Neural cell (in vitro differentiated cells): ENCODE measurements around the gene MYO1D.

Source experiments
- CTCF ChIP-seq: fragments of 450-650 bp; IDR thresholded peaks from 2 replicates; pipeline ENCODE4 v1.5.1; 2014; ENCODE audit warnings: antibody characterized with exemption, mild to moderate bottlenecking, moderate library complexity; ENCODE audit not compliant: poor library complexity, severe bottlenecking
- EP300 ChIP-seq: fragments of 450-650 bp; conservative IDR thresholded peaks from 2 replicates; pipeline ENCODE4 v1.6.1; 2014; ENCODE audit warnings: antibody characterized with exemption, mild to moderate bottlenecking, moderate library complexity; ENCODE audit not compliant: poor library complexity, severe bottlenecking
- EZH2 ChIP-seq: fragments of 200-600, 300-800 bp; shearing (Covaris generic), sonication (generic); IDR thresholded peaks from 2 replicates; pipeline ENCODE4 v1.6.1; 2014; ENCODE audit warnings: antibody characterized with exemption, low read length, borderline replicate concordance, mild to moderate bottlenecking; ENCODE audit not compliant: insufficient read depth, poor library complexity, severe bottlenecking
- POLR2AphosphoS5 ChIP-seq: IDR thresholded peaks from 2 replicates; pipeline ENCODE4 v1.6.1; 2012
- RAD21 ChIP-seq: fragments of 450-650 bp; conservative IDR thresholded peaks from 2 replicates; pipeline ENCODE4 v1.6.1; 2014; ENCODE audit warnings: antibody characterized with exemption, mild to moderate bottlenecking, moderate library complexity
- SMC3 ChIP-seq: fragments of 450-650 bp; conservative IDR thresholded peaks from 2 replicates; pipeline ENCODE4 v1.6.1; 2014; ENCODE audit warnings: antibody characterized with exemption, mild to moderate bottlenecking, moderate library complexity; ENCODE audit not compliant: poor library complexity
- TAF1 ChIP-seq: IDR thresholded peaks from 2 replicates; pipeline ENCODE4 v1.6.1; 2012; ENCODE audit warnings: low read depth

- no peak for TF ChIP-seq SMC3
- TF ChIP-seq CTCF = no peak
- no peak for TF ChIP-seq TAF1
- no peak for TF ChIP-seq EZH2
- TF ChIP-seq EP300 = no peak
- no peak for TF ChIP-seq POLR2AphosphoS5
- TF ChIP-seq RAD21 = no peak
These were observed 280.7 kb downstream of the MYO1D start for GRCh38 chr17:32596206-32596605.
